HG03469 (cell line): Measurements from ENCODE around the gene CRB3.

ENCODE experiments used
- ATAC-seq: cut with Tn5 transposase; IDR thresholded peaks from one replicate; pipeline ENCODE4 v1.9.1; 2021; ENCODE audit warnings: mild to moderate bottlenecking, moderate library complexity, moderate number of reproducible peaks; ENCODE audit not compliant: unreplicated experiment

The CRB3 gene

GRCh38 chr19:6465663-6466062 is 1.6 kb downstream of the CRB3 start:
- no peak for ATAC-seq

GRCh38 chr19:6466526-6467248 is 2.6 kb downstream of the CRB3 start:
- no peak for ATAC-seq

- no peak for ATAC-seq
Measured at GRCh38 chr19:6467384-6467783, 3.3 kb downstream of the CRB3 start.

- ATAC-seq = no peak
Measured at GRCh38 chr19:6470173-6470572, 6.1 kb downstream of the CRB3 start.

- ATAC-seq = no peak
Measured at GRCh38 chr19:6471076-6471475, 7.0 kb downstream of the CRB3 start.

- ATAC-seq = no peak
Measured at GRCh38 chr19:6472713-6473112, 8.6 kb downstream of the CRB3 start.

GRCh38 chr19:6473647-6474046 is 9.6 kb downstream of the CRB3 start:
- no peak for ATAC-seq

GRCh38 chr19:6475321-6476108 is 11.4 kb downstream of the CRB3 start:
- ATAC-seq = no peak

- no peak for ATAC-seq
Measured at GRCh38 chr19:6476155-6476895, 12.3 kb downstream of the CRB3 start.

- no peak for ATAC-seq
Measured at GRCh38 chr19:6476896-6477431, 12.9 kb downstream of the CRB3 start.

GRCh38 chr19:6478815-6479214 is 14.7 kb downstream of the CRB3 start:
- no peak for ATAC-seq

GRCh38 chr19:6479836-6480398 is 15.8 kb downstream of the CRB3 start:
- no peak for ATAC-seq

- no peak for ATAC-seq
Measured at GRCh38 chr19:6480848-6481415, 16.9 kb downstream of the CRB3 start.

GRCh38 chr19:6481541-6482342 is 17.7 kb downstream of the CRB3 start, which contains the start of gene DENND1C:
Gene DENND1C (minus strand): TSS chr19:6481787. CDS start chr19:6481695, 92 bp downstream.
- ATAC-seq = no peak

- ATAC-seq = no peak
Measured at GRCh38 chr19:6482343-6482686, 18.2 kb downstream of the CRB3 start.

- no peak for ATAC-seq
Measured at GRCh38 chr19:6483235-6483634, 19.2 kb downstream of the CRB3 start.

- ATAC-seq = no peak
Measured at GRCh38 chr19:6484230-6484629, 20.2 kb downstream of the CRB3 start.

GRCh38 chr19:6484831-6485230 is 20.8 kb downstream of the CRB3 start:
- no peak for ATAC-seq

- no peak for ATAC-seq
Measured at GRCh38 chr19:6489278-6490061, 25.4 kb downstream of the CRB3 start.
